Gastroesophageal sphincter (tissue), 3 donors: ENCODE results near the gene SLC10A3.

Experiments used
- EP300 ChIP-seq: sonication (generic); formaldehyde crosslinking; IDR thresholded peaks from one replicate; pipeline ENCODE4 v1.6.1; 2017; ENCODE audit warnings: antibody characterized with exemption, mild to moderate bottlenecking
- POLR2A ChIP-seq, 2 donors: fragments of 450-650 bp; IDR thresholded peaks; one replicate each; pipeline ENCODE4 v1.6.1; 2017; ENCODE audit warnings: antibody characterized with exemption in 2 of 2, mild to moderate bottlenecking in 2 of 2, moderate library complexity in 1 of 2
- POLR2AphosphoS5 ChIP-seq: sonication (generic); formaldehyde crosslinking; IDR thresholded peaks from one replicate; pipeline ENCODE4 v1.6.1; 2017; ENCODE audit warnings: antibody characterized with exemption
- TF ChIP-seq, protein P1 (sequence below), 4 experiments: fragments of 200-600 bp in 2 of 4; fragments of 450-650 bp in 2 of 4; sonication (generic) in 1 of 4; IDR thresholded peaks; one replicate each; pipeline ENCODE4 v1.5.1; 2017 to 2019; ENCODE audit warnings: antibody characterized with exemption in 4 of 4, mild to moderate bottlenecking in 2 of 4, moderate library complexity in 2 of 4

DNA sequence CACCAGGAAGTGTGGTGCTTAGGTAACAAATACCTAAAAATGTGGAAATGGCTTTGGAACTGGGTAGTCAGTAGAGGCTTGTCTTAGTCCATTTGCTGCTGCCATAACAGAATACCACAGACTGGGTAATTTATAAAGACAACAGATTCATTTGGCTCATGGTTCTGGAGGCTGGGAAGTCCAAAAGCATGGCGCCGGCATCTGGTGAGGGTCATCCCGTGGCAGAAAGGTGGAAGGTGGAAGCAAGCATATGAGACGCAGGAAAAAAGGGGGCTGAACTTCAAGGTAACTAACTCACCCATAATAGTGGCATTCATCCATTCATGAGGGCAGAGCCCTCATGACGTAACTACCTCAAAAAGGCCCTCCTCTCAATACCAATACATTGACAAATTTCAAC is 19.0 kb upstream of the SLC10A3 start:
- TF ChIP-seq, protein P1, sequence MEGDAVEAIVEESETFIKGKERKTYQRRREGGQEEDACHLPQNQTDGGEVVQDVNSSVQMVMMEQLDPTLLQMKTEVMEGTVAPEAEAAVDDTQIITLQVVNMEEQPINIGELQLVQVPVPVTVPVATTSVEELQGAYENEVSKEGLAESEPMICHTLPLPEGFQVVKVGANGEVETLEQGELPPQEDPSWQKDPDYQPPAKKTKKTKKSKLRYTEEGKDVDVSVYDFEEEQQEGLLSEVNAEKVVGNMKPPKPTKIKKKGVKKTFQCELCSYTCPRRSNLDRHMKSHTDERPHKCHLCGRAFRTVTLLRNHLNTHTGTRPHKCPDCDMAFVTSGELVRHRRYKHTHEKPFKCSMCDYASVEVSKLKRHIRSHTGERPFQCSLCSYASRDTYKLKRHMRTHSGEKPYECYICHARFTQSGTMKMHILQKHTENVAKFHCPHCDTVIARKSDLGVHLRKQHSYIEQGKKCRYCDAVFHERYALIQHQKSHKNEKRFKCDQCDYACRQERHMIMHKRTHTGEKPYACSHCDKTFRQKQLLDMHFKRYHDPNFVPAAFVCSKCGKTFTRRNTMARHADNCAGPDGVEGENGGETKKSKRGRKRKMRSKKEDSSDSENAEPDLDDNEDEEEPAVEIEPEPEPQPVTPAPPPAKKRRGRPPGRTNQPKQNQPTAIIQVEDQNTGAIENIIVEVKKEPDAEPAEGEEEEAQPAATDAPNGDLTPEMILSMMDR (IDR thresholded peaks at IDR 0.05), result no peak
- TF ChIP-seq POLR2A (IDR thresholded peaks at IDR 0.05) (no peak), EP300 (no peak), POLR2AphosphoS5 (no peak)
